Frontal cortex (tissue), 4 donors: ENCODE measurements around the gene PDE4D. TPM values are rescaled to one million over a fixed set of nuclear protein-coding genes. Genes with fewer than 3 reads are reported as not detected.

ENCODE experiments used
- DNase-seq, 2 donors: peaks; one replicate each; pipeline ENCODE4 v3.0.0; 2012; ENCODE audit warnings: low spot score in 2 of 2
- FAIRE-seq: peaks from 2 replicates; lab custom pipeline; 2012; peaks lifted over from hg19 to GRCh38; lab: Jason Lieb, UNC
- total RNA-seq: library from RNA; depleted of rRNA; stranded (reverse); fragments of >200 nt; gene quantifications from one replicate; pipeline ENCODE4 v1.2.3, GENCODE V29; 2014
- donor health status: control.
- donor health status: control.
- donor health status: control.

PDE4D gene
- total RNA-seq, result 210 TPM

DNA sequence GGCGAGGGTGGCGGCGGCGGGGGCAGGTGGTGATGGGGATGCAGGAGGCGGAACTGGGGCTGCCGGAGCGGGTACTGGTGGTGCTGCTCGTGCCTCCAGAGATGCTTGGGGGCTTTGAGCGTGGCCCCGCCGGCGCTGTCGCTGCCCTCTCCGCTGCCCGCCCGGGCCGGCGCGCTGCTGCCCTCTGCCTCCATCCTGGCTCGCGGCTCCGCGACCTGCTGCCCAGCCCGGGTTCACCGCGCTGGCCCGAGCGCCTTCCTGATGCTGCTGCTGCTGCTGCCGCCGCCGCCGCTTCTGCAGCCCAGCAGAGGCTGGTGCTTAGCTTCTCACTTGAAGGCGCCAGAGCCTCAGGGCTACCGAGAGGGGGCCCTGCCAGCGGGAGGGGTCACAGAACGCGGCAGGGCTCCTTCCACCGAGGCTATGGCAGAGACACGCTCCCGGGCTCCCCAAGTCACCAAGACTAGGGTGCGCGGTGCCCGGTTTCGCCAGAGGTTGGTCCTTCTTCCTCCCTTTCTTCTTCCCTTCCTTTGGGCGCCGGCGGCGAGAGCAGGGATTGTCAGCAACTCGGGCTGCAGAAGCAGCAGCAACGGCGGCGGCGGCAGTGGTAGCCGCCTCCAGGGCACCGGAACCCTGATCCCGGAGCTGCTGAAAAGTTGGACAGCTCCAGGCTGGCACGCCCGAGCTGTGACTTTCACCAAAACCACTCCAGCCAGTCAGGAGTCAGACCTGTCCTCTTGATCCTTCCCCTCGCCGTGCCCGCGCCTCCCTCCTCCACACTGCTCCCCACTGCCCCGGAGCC is at the start of gene PDE4D:
Gene PDE4D, minus strand, starts transcription at position 298 of the 799 bp plus-strand sequence.
- peak; percentile 27 to 40 for DNase-seq
- no peak for FAIRE-seq

GRCh38 chr5:59937633-59938032 is 44.1 kb upstream of the PDE4D start:
- DNase-seq (no peak), FAIRE-seq (no peak)

- FAIRE-seq (no peak), DNase-seq (no peak)
Observed at GRCh38 chr5:59923465-59923864, 29.9 kb upstream of the PDE4D start.

DNA sequence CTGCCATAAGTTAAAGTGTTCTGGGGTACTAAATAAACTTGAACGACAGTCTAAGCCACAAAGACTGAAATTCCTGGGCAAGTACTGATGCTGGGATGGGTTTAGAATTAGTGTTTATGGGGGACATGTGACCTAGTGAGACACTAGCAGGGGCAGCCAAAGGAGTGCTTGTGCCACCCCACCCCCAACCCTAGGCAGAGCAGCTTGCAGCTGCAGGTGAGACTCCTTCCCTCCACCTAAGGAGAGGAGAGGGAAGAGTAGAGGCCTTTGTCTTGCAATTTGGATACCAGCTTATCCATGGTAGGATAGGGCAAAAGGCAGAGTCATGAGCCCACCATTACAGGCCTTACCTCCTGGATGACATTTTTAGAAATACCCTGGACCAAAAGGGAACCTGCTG is 28.7 kb upstream of the PDE4D start:
- FAIRE-seq (no peak), DNase-seq (no peak)

DNA sequence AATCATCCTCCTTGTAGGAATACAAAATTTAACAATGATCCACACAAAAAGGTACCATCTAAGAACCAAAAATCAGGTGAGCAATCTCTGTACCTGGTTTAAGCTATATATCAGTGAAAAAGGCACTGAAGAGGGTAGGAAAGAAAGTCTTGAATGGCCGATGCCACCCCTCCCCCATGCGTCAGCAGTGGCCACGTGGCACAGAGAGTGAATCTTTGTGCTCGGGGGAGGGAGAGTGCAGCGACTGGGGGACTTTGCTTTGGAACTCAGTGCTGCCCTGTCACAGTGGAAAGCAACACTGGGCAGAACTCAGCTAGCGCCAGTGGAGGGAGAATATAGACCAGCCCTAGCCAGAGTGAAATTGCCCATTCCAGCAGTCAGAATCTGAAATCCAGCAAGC is 28.3 kb upstream of the PDE4D start:
- DNase-seq (no peak), FAIRE-seq (no peak)

GRCh38 chr5:59919484-59919883 is 26.0 kb upstream of the PDE4D start:
- FAIRE-seq, result no peak
- no peak for DNase-seq

GRCh38 chr5:59917121-59917520 is 23.6 kb upstream of the PDE4D start:
- FAIRE-seq (no peak), DNase-seq (no peak)

DNA sequence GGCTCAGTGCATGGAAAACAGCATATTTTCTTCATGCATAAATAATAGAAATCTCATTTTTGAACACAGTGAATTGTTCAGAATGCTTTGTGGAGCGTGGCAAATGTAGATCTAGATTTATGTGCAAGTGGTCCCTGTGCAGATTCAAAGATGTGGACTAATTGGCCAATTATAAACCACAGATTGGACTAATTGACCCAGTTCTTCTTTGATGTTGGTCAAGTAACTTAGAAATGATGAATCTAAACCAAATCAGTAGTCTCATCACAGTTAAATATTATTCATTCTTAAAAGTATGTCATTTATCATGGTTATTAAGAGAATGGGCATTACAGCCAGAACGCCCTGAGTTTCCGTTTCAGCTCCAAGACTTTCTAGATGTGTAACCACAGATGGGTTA is 11.7 kb upstream of the PDE4D start:
- no peak for DNase-seq
- FAIRE-seq, result no peak

DNA sequence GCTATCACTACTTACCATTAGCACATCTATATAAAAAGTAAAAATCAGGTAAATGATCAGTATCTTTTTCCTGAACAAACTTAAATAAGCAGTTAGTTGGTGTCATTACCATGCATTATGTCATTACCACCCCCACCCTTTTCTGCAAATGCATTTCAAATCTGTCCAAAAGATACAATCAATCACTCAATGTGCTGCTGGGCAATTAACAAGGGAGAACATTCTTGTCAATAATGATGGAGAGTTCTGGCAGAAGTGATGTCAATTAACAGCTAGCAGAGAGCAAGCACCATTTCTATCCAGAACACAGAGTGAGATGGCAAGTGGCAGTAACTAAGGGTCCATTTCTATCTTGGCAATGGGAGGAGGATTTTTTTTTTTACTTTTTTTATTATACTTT is 3.5 kb upstream of the PDE4D start:
- no peak for FAIRE-seq
- DNase-seq, result no peak

- FAIRE-seq (no peak), DNase-seq (no peak)
Observed at GRCh38 chr5:59891962-59892643, 1.4 kb downstream of the PDE4D start.

DNA sequence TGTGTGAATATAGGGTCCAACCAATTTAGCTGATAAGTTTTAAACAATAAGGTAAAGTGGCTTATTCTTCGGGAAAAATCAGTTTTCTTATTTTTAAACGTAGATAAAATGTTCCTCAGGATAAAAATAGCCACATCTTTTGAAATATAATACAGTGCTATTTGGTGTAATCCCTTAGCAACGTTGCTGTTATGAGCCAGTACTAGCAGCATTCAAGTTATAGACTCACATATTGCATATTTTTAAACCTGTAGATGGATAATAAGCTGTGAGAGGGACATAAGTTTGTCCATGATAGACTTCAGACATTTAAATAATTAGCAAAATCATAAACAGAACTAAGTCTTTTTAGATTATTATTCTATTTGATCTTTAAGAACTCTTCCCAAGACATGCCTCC is 6.3 kb downstream of the PDE4D start:
- FAIRE-seq (no peak), DNase-seq (no peak)

DNA sequence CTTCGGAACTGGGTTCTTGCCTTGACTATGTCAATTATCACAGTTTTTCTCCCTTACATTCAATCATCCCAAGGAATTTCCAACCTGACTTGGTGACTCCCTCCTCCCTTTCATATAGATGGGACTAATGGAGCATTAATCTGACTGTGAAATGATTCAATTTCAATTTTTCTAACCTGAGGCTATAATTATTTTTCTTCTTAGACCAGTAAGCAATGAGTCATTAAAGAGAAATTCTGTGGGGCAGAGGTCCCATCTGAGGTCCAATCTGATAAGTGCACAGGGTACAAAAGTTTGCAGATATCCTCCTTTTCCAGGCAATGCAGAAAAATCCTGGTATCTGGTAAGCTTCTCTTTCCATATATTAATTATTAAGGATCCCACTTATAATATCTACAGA is 18.9 kb downstream of the PDE4D start:
- FAIRE-seq (no peak), DNase-seq (no peak)

- no peak for FAIRE-seq
- no peak for DNase-seq
Observed at GRCh38 chr5:59873113-59873512, 20.4 kb downstream of the PDE4D start.

GRCh38 chr5:59866661-59867060 is 26.9 kb downstream of the PDE4D start:
- DNase-seq, result no peak
- no peak for FAIRE-seq

- FAIRE-seq (no peak), DNase-seq (no peak)
Observed at GRCh38 chr5:59864718-59865117, 28.8 kb downstream of the PDE4D start.

DNA sequence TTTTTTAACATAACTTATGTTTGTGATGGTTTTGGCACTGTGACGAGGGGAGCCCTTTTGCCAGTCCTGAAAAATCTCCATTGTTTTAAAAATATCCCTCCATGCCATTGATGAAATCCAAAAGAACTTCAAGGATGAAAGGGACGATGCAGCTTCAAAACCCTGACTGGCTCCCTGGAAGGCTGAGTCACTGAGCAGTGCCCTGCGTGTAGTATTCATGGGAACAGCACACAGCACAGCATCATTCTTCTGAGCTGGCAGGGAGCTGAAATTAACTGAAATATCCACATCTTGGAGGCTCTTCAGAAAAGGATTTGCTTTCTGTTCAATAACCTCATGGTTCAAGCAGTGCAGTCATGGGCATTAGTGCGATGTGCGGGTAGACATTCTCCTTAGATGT is 29.7 kb downstream of the PDE4D start:
- DNase-seq (no peak), FAIRE-seq (no peak)

- no peak for FAIRE-seq
- no peak for DNase-seq
Observed at GRCh38 chr5:59856358-59856757, 37.2 kb downstream of the PDE4D start.

GRCh38 chr5:59850766-59851165 is 42.8 kb downstream of the PDE4D start:
- no peak for FAIRE-seq
- DNase-seq, result no peak

GRCh38 chr5:59847586-59847985 is 45.9 kb downstream of the PDE4D start:
- FAIRE-seq, result no peak

DNA sequence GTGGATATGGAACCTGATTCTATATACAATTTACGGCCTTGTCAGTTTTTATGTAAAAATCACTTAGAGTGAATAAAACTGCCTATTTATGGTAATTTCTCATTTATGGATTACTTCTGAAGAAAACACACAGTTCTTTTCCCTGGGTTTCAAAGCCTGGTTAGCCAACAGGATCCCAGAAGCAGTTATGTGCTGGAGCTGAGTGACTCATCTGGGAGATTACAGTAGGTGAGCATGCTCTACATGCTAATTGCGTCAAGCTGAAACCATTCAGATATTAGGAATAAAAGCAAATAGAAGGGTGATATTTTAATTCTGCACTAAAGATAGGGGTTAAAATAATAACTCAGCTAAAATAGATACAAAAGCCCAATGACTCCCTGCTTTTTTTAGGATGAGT is 47.8 kb downstream of the PDE4D start:
- FAIRE-seq, result no peak
- no peak for DNase-seq

More at GRCh38 chr5:59847586-59847985, 45.9 kb downstream of the PDE4D start:
- no peak for DNase-seq

DNA sequence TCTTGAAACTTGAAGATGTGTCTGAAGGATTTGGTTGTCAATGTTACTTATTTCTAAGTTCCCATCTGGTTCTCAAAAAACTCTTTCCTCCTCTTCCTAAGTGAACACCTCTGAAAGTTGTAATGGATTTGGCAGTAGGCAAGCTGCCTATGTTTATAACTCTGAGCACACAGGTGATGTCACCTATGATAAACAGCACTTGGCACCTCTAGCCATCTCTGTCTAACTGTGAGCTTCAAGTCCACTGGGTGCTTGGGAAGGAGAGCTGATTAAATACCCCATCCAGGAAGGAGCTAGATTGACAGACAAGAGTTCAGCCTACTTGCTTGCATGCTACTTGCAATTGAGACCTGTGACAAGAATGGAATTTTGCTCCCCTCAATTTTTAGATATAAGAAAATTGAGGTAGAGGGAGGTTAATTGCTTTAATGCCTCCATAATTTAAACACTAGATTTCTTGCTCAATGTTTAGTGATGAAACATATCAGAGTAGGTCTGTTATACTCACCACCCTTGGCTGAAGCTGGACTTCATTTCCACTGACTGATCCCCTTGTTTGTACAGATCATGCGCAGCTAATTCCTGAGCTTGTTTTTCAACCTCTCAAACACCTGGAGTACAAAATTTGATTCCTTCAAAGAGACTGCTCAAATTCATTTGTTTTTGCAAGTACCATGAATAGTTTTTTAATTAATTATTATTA is 49.9 kb downstream of the PDE4D start:
- DNase-seq, result no peak
- no peak for FAIRE-seq
